Fibroblast of lung (primary cell): ENCODE results near the gene TCEAL9. TPM values are rescaled to one million over a fixed set of nuclear protein-coding genes. Genes with fewer than 3 reads are reported as not detected.
A peak's percentile ranks its signal among the peaks of the same experiment; 100 is the strongest.

Source experiments
- DNase-seq, 2 donors: peaks; one replicate each; pipeline versions ENCODE4 v3.0.0 to v3.0.0-alpha.2; 2010; ENCODE audit warnings: low read depth in 2 of 2
- H2AFZ ChIP-seq: 2 replicates; pipeline ENCODE4 v1.5.1; 2012; ENCODE audit warnings: low read length, control low read depth, inconsistent platforms
- H3K27ac ChIP-seq: 2 replicates; pipeline ENCODE4 v1.5.1; 2011; ENCODE audit warnings: low read length, control low read depth; ENCODE audit not compliant: insufficient read depth
- H3K27me3 ChIP-seq: 2 replicates; pipeline ENCODE4 v1.5.1; 2011; ENCODE audit warnings: mild to moderate bottlenecking, low read length; ENCODE audit not compliant: control insufficient read depth, insufficient read depth
- H3K36me3 ChIP-seq: 2 replicates; pipeline ENCODE4 v1.5.1; 2011; ENCODE audit warnings: low read length; ENCODE audit not compliant: control insufficient read depth, insufficient read depth
- H3K4me1 ChIP-seq: 2 replicates; pipeline ENCODE4 v1.5.1; 2011; ENCODE audit warnings: low read length; ENCODE audit not compliant: control insufficient read depth, insufficient read depth; ENCODE audit errors: extremely low read depth
- H3K4me2 ChIP-seq: 2 replicates; pipeline ENCODE4 v1.5.1; 2011; ENCODE audit warnings: low read length, control low read depth; ENCODE audit not compliant: insufficient read depth; ENCODE audit errors: extremely low read depth
- H3K4me3 ChIP-seq, 4 experiments: fragments of 200-600 bp in 1 of 4; sonication (generic) in 1 of 4; replicated peaks in 1 of 4; 2 replicates each; pipeline ENCODE4 v1.5.1; 2011 to 2016; ENCODE audit warnings: low read length in 4 of 4, low read depth in 3 of 4, mild to moderate bottlenecking in 3 of 4, control low read depth in 2 of 4, inconsistent platforms in 1 of 4, mixed read lengths in 1 of 4; ENCODE audit not compliant: insufficient read depth in 1 of 4; ENCODE audit errors: control extremely low read depth in 1 of 4
- H3K79me2 ChIP-seq: 2 replicates; pipeline ENCODE4 v1.5.1; 2012; ENCODE audit warnings: mild to moderate bottlenecking, low read length, inconsistent platforms; ENCODE audit not compliant: control insufficient read depth, insufficient read depth
- H3K9ac ChIP-seq: 2 replicates; pipeline ENCODE4 v1.5.1; 2011; ENCODE audit warnings: mild to moderate bottlenecking, low read length, control low read depth; ENCODE audit not compliant: insufficient read depth
- H3K9me3 ChIP-seq: 2 replicates; pipeline ENCODE4 v1.5.1; 2012; ENCODE audit warnings: low read depth, low read length; ENCODE audit not compliant: control insufficient read depth, insufficient read depth
- H4K20me1 ChIP-seq: 2 replicates; pipeline ENCODE4 v1.5.1; 2011; ENCODE audit warnings: low read length; ENCODE audit not compliant: control insufficient read depth, insufficient read depth; ENCODE audit errors: extremely low read depth
- EZH2 ChIP-seq: IDR thresholded peaks from 2 replicates; pipeline ENCODE4 v1.5.1; 2012; ENCODE audit warnings: low read length, control low read depth, mild to moderate bottlenecking; ENCODE audit errors: missing control alignments
- polyA plus RNA-seq, 2 donors: library from polyadenylated mRNA; depleted of rRNA in 1 of 2; stranded (reverse) in 1 of 2; unstranded in 1 of 2; fragments of >200 nt; gene quantifications; 2 replicates each; pipeline ENCODE4 v1.2.1, GENCODE V29; 2011 to 2012; ENCODE audit warnings: missing spikeins in 1 of 2
- total RNA-seq: library from RNA; depleted of rRNA; stranded (reverse); fragments of >200 nt; gene quantifications from 2 replicates; pipeline ENCODE4 v1.2.1, GENCODE V29; 2014
- TF ChIP-seq, protein P1 (sequence below), 2 donors: IDR thresholded peaks in 1 of 2; conservative IDR thresholded peaks in 1 of 2; 1 replicate in 1 of 2; 2 replicates in 1 of 2; pipeline ENCODE4 v1.5.1; 2011 to 2012; ENCODE audit warnings: low read length in 2 of 2, control low read depth in 1 of 2, inconsistent platforms in 1 of 2, low read depth in 1 of 2, mild to moderate bottlenecking in 1 of 2

TCEAL9 gene
- total and polyA plus RNA-seq, 2 donors (not counting 1 experiment from before 2014, with no cell fraction given): 89.5 to 286 TPM

GRCh38 chrX:103338663-103339062 lies 17.6 kb upstream of the TCEAL9 start:
- no peaks in the 10 kb centered on the region for H3K79me2 ChIP-seq
- no peak overlapping the region for H3K9ac ChIP-seq
- H3K9me3 ChIP-seq: no peaks in the 10 kb centered on the region
- no peak overlapping the region for H2AFZ ChIP-seq
- no peaks in the 10 kb centered on the region for H3K27me3 ChIP-seq
- H3K4me3 ChIP-seq: no peak overlapping the region
- DNase-seq: no peak
- H3K36me3 ChIP-seq: no peaks in the 10 kb centered on the region
- no peaks in the 10 kb centered on the region for H3K4me1 ChIP-seq
- H4K20me1 ChIP-seq: no peaks in the 10 kb centered on the region
- H3K4me2 ChIP-seq: no peak overlapping the region
- no peak overlapping the region for H3K27ac ChIP-seq
- TF ChIP-seq, protein P1, sequence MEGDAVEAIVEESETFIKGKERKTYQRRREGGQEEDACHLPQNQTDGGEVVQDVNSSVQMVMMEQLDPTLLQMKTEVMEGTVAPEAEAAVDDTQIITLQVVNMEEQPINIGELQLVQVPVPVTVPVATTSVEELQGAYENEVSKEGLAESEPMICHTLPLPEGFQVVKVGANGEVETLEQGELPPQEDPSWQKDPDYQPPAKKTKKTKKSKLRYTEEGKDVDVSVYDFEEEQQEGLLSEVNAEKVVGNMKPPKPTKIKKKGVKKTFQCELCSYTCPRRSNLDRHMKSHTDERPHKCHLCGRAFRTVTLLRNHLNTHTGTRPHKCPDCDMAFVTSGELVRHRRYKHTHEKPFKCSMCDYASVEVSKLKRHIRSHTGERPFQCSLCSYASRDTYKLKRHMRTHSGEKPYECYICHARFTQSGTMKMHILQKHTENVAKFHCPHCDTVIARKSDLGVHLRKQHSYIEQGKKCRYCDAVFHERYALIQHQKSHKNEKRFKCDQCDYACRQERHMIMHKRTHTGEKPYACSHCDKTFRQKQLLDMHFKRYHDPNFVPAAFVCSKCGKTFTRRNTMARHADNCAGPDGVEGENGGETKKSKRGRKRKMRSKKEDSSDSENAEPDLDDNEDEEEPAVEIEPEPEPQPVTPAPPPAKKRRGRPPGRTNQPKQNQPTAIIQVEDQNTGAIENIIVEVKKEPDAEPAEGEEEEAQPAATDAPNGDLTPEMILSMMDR (conservative IDR thresholded peaks at IDR 0.05 in 1 of 2, IDR thresholded peaks at IDR 0.05 in 1 of 2; ENCODE audit: low read depth in 1 of 2, low read length in 2 of 2): no peak
- no peak for TF ChIP-seq EZH2

DNA sequence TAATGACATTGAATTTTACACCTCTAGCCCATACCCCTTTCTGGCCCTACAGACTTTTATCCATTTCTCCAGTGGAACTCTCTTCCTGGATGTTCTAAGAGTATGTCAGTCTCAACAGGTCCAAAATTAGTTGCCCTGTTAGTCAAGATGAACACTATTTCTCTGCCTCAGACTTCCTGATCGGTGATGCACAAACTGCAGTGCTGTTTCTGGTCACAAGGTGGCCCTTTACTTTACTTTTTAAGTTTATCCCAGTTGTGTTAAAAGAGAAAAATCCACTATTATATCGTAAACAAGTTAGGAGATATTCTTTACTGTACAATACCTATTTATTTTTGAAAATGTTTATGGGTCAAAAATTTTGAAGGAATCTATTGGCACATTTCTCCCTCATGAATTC lies 13.2 kb upstream of the TCEAL9 start:
- no peaks in the 10 kb centered on the region for H3K79me2 ChIP-seq
- no peak overlapping the region for H3K4me3 ChIP-seq
- no peak overlapping the region for H3K27ac ChIP-seq
- no peak overlapping the region for H3K4me2 ChIP-seq
- no peaks in the 10 kb centered on the region for H3K4me1 ChIP-seq
- H2AFZ ChIP-seq: no peak overlapping the region
- no peak overlapping the region for H3K9ac ChIP-seq
- H3K27me3 ChIP-seq: no peaks in the 10 kb centered on the region
- no peaks in the 10 kb centered on the region for H3K9me3 ChIP-seq
- H3K36me3 ChIP-seq: no peaks in the 10 kb centered on the region
- peak; percentile 20 to 65 for DNase-seq
- TF ChIP-seq EZH2: no peak
- TF ChIP-seq, protein P1 (conservative IDR thresholded peaks at IDR 0.05 in 1 of 2, IDR thresholded peaks at IDR 0.05 in 1 of 2; ENCODE audit: low read depth in 1 of 2, low read length in 2 of 2): peak; percentile 54 to 75
- H4K20me1 ChIP-seq: no peaks in the 10 kb centered on the region

- no peak overlapping the region for H3K27ac ChIP-seq
- H3K4me2 ChIP-seq: no peak overlapping the region
- H3K4me3 ChIP-seq: no peak overlapping the region
- H3K4me1 ChIP-seq: no peaks in the 10 kb centered on the region
- H3K9ac ChIP-seq: no peak overlapping the region
- TF ChIP-seq, protein P1 (conservative IDR thresholded peaks at IDR 0.05 in 1 of 2, IDR thresholded peaks at IDR 0.05 in 1 of 2; ENCODE audit: low read depth in 1 of 2, low read length in 2 of 2): no peak
- no peak for TF ChIP-seq EZH2
- no peak for DNase-seq
- H3K36me3 ChIP-seq: no peaks in the 10 kb centered on the region
- no peaks in the 10 kb centered on the region for H3K27me3 ChIP-seq
- no peak overlapping the region for H2AFZ ChIP-seq
- no peaks in the 10 kb centered on the region for H3K9me3 ChIP-seq
- no peaks in the 10 kb centered on the region for H4K20me1 ChIP-seq
- H3K79me2 ChIP-seq: no peaks in the 10 kb centered on the region
Observed at GRCh38 chrX:103344606-103345005, 11.7 kb upstream of the TCEAL9 start.
